RWPE1 (cell line): ENCODE results near the gene GPA33.

ENCODE experiments used
- CTCF ChIA-PET: fragments of 350-600 bp; sonication (Branson Sonifier 250); formaldehyde crosslinking; extraction: SDS; loops from one replicate; lab custom pipeline; 2021; lab: Yijun Ruan, JAX
- POLR2A ChIA-PET: fragments of 400-600 bp; formaldehyde crosslinking; extraction: SDS; loops from one replicate; lab custom pipeline; 2020; ENCODE audit warnings: antibody characterized with exemption; ENCODE audit not compliant: low non-redundant PET; lab: Yijun Ruan, JAX
- DNase-seq: peaks from one replicate; pipeline ENCODE4 v3.0.0; 2012; ENCODE audit warnings: low spot score
- H3K27ac ChIP-seq: fragments of 450-650 bp; 2 replicates; pipeline ENCODE4 v1.5.1; 2017
- CTCF ChIP-seq: fragments of 450-650 bp; conservative IDR thresholded peaks from 2 replicates; pipeline ENCODE4 v1.5.1; 2017; ENCODE audit warnings: low read depth, mild to moderate bottlenecking

GPA33 gene

GRCh38 chr1:167077868-167078210 is 12.3 kb downstream of the GPA33 start:
- ChIA-PET POLR2A (no interaction called here), CTCF (no interaction called here)
- no peak for DNase-seq

GRCh38 chr1:167077128-167077867 is 12.9 kb downstream of the GPA33 start:
- TF ChIP-seq CTCF: no peak
- no peak overlapping the region for H3K27ac ChIP-seq
- ChIA-PET CTCF (no interaction called here), POLR2A (no interaction called here)
- no peak for DNase-seq

More at GRCh38 chr1:167077868-167078210, 12.3 kb downstream of the GPA33 start:
- TF ChIP-seq CTCF: no peak
- no peak overlapping the region for H3K27ac ChIP-seq

- DNase-seq: no peak
- ChIA-PET POLR2A (no interaction called here), CTCF (no interaction called here)
- no peak overlapping the region for H3K27ac ChIP-seq
- no peak for TF ChIP-seq CTCF
These were observed 14.0 kb downstream of the GPA33 start for GRCh38 chr1:167076136-167076710.

GRCh38 chr1:167071286-167071685 is 18.9 kb downstream of the GPA33 start:
- no peak for TF ChIP-seq CTCF
- no peak overlapping the region for H3K27ac ChIP-seq
- no peak for DNase-seq
- POLR2A ChIA-PET: no interaction called here
- CTCF ChIA-PET: no interaction called here

- no peak for DNase-seq
- TF ChIP-seq CTCF: no peak
- POLR2A ChIA-PET: no interaction called here
- CTCF ChIA-PET: interaction anchor here (0.7 kb wide), 1 partner anchor 305 kb away, joined by 3 read pairs; no protein-coding TSS in a partner anchor
- H3K27ac ChIP-seq: no peak overlapping the region
These were observed 21.4 kb downstream of the GPA33 start for GRCh38 chr1:167068761-167069160.

GRCh38 chr1:167067904-167068303 is 22.3 kb downstream of the GPA33 start:
- no peak for TF ChIP-seq CTCF
- DNase-seq: no peak
- POLR2A ChIA-PET: no interaction called here
- H3K27ac ChIP-seq: no peak overlapping the region
- CTCF ChIA-PET: no interaction called here
